Stimulated activated CD4-positive, alpha-beta T cell treated with anti-CD3 and anti-CD28 coated beads, Interleukin-1b, Interleukin-23, amount 100 ng/mL, for 1 hour (primary cell): Measurements from ENCODE around the gene PDZRN4.
"Not testable (repeated sequence)": the region's sequence is repeated elsewhere in the genome, so short reads cannot be mapped to it uniquely, and the experiment has no call there.

Source experiments
- DNase-seq, 2 donors: peaks; one replicate each; pipeline ENCODE4 v3.0.0-alpha.2; 2020; ENCODE audit warnings: low read depth in 2 of 2

The PDZRN4 gene

DNA sequence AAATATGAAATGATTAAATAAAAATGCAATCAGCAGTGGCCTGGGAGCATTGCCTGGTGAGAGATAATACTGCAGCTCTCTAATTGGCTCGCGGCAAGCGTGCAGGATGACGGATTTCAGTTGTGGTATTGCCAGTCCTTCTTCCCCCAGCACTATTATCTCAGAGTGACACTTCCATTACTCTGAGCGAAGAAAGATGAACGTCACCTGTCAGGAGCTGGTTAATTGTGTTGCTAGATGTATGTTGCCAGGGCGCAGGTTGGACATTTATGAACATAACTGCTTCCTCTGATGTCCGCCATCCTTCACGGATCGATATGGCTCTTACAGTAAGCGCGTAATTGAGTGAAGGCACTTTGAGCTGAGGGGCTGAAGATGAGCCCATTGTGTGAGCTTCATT is 374.9 kb downstream of the PDZRN4 start:
- DNase-seq, result no peak

DNA sequence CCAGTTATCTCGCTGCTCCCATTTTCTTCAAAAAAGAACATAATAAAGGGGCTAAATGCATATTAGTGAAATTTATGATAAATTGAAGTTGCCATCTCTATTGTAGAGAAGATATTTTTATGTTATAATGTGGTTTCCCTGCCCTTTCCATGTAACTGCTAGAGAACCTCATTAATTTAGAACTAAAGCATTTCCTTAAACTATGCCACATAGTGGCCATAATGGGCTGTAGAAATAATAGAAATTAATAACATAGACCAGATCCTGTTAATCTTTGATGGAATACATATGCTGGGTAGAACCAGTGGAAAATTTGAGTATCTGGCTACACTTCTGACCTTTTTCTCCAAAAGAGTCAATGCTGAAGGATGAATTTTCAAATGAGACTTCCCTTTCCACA is 376.7 kb downstream of the PDZRN4 start:
- no peak for DNase-seq

DNA sequence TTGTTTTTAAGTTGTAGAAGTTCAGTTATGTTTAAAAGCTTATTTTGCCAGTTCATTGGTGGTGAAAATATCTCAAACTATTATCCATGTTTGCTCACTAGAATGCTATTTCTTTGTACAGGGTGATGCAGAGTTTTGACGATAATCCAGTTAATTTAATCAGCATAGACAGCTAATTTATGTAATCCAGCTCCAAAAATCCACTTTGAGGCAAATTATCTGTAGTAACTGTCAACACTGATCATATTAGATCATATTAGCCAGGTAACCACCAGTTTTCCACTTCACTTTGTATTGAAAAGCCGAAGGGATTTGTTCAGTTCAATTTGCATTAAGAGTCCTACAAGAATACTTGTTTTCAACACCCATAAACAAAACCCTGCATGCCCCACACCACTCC is 378.6 kb downstream of the PDZRN4 start:
- no peak for DNase-seq

DNA sequence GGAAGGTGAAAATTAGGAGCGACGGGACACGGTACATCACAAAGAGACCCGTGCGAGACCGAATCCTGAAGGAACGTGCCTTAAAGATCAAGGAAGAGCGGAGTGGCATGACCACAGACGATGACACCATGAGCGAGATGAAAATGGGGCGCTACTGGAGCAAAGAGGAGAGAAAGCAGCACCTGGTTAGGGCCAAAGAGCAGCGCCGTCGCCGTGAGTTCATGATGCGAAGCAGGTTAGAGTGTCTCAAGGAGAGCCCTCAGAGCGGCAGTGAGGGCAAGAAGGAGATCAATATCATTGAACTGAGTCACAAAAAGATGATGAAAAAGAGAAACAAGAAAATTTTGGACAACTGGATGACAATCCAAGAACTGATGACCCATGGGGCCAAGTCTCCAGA is 385.3 kb downstream of the PDZRN4 start:
- no peak for DNase-seq

DNA sequence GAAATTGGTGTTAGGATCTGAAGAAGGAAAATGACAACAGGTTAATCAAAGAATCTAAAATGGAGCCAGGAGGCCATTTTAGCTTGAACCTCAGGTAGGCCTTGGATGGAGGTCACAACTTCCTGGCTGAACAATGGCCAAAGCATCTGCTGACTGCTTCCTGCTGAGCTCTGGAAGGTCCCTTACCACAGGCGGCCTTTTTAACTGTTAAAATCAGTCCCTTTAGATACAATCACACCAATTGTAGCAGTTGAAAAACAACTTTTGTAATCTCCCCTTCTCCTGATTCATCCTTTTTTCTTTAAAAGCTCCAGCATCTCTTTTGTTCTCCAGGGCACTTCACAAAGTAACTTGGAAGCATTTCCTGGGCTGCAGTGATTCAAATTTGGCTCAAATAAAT is 388.8 kb downstream of the PDZRN4 start:
- DNase-seq, result no peak

DNA sequence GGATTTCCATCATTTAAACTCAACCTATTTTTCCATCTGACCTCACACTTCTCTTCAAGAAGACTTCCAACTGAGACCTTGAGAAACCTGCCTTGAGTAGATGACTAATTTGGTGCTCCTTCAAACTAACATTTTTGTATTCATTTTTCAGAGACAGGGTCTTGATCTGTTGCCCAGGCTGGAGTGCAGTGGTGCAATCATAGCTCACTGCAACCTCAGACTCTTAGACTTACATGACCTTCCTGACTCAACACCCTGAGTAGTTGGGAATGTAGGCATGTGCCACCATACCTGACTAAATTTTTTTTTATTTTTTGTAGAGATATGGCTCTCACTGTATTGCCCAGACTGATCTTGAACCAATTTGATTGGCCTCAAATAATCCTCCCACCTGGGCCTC is 389.9 kb downstream of the PDZRN4 start:
- DNase-seq, result no peak

DNA sequence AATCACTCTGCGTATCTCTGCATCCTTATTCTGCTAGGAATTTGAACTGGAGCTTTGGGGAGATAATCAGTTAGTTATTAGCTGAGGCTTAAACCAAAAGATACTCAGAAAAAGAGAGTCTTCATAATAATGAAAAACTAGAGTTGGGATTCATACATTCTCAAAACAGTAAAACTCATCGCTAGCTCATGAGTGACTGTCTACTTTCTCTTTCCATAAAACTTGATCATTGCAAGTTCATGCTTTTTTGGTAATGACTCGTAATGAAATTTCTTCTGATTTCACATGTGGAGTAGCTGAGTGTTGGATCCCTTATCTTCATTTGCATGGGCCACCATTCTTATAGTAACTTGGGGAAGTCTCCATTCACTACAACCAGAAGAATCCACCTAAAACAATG is 397.7 kb downstream of the PDZRN4 start:
- no peak for DNase-seq

DNA sequence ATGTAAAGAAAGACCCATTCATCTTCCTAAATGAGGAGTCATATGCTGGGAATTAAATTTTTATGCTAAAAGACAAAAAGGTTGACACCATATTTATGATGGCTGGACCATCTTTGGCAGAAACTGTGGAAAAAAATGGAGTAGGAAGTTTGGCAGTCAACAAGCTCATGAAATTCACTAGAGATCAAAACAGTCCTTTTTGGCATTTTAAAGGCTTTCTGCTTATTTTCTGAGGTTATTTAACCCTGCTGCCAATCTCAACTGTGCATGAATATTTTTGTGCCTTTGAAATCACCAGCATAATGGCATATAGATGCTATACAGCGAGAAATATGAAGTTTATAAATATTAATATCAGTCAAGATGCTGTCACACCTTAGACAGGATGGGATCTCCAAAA is 399.5 kb downstream of the PDZRN4 start:
- no peak for DNase-seq

DNA sequence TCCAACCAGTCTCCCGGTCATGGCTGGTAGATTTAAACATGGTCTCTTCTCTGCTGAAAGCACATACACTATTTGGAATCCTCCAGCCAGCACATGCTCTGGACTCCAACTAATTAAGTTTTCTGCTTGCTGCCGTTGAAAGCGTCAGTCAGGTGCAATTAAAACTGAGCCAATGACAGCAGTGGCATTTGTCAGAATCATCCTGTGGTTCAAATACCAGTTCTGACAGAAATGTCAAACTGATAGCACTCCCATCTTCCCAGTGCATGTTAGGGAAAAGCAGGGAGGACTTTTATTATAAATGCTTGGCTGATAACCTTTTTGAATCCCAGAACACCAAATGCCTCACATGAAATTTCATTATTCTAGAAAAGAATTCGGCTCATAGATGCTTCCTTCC is 401.8 kb downstream of the PDZRN4 start:
- DNase-seq, result no peak

DNA sequence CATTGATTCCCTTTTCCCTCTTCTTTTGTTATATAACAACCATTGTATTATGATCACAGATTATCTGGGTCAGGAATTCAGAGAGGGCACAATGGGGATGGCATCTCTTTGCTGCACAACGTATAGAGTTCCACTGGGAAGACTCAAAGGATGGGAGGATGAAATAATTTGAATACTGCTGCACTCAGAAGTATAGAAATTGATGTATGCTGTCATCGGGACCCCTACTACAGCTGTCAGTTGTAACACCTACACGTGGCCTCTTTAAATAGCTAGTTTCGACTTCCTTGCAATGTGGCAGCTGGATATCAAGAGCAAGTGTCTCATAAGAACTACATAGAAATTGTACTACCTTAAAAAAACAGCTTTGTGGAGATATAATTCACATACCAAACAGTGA is 408.1 kb downstream of the PDZRN4 start:
- no peak for DNase-seq

DNA sequence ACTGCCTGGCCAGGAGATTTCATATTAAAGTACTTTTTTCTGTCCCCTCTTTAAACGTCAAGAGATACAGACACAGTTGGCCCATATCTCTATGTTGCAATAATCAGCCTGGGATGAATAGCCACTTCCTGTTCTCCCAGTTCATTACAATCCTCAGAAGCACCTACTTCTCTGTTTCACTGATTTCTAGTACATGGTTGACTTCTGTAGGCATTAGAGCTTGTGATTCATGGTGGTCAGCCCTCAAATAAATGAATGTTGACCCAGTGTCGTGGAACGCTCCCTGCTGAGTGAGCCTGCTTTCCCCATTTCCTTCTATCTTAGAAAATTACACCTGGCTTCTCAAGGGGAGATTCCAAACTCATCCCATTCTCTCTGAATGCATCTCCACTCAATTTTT is 416.7 kb downstream of the PDZRN4 start:
- DNase-seq, result no peak

DNA sequence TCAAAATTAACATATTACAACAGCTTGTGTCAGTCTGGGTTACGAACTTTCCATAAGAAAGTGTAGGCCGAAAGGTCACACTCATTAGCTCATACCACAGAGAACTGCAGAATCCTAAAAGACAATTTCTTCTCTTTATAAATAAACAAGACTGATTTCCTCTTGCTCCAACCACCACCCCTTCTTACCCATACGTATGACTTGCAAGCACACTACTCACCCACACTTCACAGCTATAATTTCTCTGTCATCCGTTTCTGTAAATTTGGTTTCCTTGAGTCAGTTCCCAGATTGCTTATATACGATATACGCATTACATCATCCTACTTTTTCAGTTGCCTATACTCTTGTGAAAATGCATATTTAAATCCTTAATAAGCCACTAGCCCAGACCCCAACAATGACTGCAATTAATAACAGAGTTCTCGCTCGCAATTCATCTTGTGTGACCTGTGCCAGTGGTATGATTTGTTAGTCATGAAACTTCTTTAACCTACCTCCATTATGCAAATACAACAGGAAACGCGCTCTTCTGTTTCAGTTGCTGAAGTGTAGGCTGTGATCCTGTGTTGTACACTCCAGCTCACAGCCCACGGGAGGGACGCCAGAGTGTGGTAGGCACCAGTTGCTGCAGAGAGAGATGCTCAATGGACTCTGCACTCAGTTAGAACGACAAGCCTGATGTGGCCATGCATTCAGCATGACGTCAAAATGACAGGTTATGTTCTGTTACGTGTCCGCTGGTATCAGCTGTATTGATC is 417.6 kb downstream of the PDZRN4 start:
- no peak for DNase-seq

DNA sequence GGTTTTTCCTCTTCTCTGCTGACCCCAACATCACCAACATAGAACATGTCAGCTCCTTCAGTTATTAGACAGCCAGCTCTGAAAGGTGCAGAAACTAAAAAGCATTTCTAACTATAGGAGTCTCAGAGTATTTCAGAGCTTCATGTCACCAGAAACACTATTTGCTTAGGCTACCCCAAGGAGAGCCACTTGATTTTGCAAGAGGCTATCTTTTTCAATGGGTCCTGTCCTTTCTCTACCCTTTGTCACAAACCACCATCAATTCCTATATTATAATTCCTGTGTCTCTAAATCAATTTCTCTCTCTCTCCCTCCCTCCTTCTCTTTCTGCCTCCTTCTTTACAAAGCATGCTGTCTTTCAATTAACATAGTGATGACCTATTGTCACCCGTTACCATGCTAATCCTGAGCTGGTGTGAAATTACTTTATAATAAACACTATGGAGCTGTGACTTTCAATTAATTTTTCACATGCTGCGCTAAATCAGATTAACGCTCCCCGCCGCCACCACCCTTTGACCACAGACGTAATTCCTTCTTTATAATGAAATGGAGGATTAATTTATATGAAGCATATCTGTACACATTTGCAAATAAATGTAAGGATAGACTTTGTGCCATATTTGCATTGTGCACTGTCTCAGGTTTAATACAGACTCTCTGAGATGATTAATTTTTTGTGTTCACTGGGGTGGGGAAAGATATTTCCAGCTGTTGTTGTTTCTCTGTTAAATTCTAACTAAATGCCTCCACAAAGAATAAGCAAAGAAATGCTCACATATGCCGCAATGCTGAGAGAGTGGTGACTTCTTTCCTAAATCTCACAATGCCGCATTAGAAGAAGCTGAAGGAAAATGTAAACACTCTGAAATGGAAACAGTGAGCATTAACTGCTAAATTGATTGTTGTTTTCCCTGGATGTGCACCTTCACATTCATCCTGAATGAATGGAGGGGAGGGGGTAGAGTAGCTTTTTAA is 418.6 kb downstream of the PDZRN4 start:
- DNase-seq, result no peak

DNA sequence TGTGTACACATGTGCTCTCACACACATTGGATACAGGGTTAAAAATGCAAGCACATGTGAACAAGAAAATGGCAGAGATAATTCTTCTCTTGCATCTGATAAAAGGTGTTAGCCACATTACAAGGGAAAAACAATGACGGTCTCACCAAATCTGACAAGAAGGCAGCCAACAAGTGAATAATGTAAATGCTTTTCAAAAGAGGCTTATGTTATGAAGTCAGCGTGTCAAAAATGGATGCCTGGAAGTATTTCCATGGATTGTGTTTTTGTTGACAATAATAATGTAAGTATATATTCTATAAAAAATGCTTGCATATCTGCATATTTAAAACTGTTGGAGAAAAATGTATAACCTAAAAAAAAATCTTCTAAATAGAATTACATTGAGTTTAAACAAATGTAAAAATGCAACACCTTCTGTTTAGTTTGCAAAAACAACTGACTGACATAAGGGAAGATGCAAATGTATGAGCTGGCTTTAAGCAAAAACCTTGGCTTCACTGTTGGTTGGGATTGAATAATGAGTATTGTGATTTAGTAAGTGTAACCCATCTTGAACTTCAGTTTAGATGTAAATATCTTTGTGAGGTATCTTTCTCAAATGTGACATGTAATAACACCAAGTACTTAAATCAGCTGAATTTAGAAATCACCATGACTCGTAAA is 424.9 kb downstream of the PDZRN4 start:
- no peak for DNase-seq

DNA sequence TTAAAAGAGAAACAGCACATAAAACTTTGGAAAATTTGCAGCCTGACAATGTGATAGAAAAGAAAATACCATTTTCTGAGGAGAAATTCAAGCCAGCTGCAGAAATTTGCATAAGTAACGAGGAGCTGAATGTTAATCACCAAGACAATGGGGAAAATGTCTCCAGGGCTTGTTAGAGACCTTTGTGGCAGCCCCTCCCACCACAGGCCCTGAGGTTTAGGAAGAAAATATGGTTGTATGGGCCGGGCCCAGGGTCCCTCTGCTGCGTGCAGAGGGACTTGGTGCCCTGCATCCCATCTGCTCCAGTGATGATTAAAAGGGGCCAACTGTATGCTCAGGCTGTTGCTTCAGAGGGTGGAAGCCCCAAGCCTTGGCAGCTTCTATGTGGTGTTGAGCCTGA is 427.1 kb downstream of the PDZRN4 start:
- not testable (repeated sequence) for DNase-seq

DNA sequence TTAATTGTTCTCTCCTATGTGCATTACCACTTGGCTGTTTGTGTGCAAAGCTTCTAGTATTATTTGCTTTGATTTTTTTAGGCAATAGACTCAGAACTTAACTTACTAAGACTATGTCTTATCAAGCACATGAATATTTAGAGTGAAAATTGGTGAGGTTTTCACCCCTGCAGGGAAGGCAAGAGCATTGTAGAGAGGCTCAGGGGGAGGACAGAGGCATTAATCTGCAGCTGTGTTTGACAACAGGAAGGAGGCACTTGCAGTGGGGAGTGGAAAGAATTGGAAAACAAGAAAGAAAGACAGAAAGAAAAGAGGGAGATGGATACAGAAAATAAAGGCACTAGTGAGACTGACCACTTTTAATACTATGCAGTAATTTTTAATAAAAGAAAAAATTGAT is 431.6 kb downstream of the PDZRN4 start:
- DNase-seq, result no peak

DNA sequence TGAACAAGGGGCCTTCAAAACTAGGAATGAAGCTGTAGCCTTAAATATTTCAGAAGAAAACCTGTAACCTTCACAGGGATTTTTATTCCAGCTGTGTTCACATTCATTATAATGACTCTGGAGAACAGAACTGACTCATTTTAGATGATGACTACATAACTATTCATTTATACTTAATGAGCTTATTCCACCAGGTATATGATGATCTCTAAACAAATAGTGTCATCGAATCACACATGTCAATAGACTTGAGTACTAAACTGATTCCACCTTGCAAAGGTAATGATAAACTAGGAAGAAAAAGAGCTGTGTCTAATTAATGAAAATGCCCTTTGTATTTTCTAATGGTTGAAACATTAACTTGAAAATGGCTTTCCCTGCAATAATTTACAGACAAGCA is 433.2 kb downstream of the PDZRN4 start:
- DNase-seq, result no peak
